D721Med (cell line): ENCODE data around the gene PER3.

ENCODE experiments used
- DNase-seq: peaks from one replicate; pipeline ENCODE4 v3.0.0; 2011; ENCODE audit warnings: low spot score; ENCODE audit not compliant: insufficient read length
- FAIRE-seq: peaks from 2 replicates; lab custom pipeline; 2011; peaks lifted over from hg19 to GRCh38; lab: Jason Lieb, UNC
- TF ChIP-seq, protein P1 (sequence below): IDR thresholded peaks from 2 replicates; pipeline ENCODE4 v1.5.1; 2012; ENCODE audit warnings: mild to moderate bottlenecking, control low read depth; ENCODE audit not compliant: insufficient read depth; ENCODE audit errors: missing control alignments

PER3 gene

DNA sequence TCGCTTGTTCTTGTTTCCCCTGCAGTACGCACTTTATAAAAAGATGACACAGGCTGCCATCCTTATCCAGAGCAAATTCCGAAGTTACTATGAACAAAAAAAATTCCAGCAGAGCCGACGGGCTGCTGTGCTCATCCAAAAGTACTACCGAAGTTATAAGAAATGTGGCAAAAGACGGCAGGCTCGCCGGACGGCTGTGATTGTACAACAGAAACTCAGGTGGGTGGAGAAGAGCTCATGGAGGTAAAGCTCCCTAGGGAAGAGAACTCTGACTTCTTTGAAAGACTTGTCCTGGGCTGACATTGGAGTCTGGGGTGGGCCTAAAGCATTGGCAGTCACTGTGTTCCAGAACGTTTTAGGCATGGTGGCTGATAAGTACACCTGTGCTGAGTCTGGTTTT is 32.9 kb upstream of the PER3 start:
- DNase-seq (no peak), FAIRE-seq (no peak)
- TF ChIP-seq, protein P1, sequence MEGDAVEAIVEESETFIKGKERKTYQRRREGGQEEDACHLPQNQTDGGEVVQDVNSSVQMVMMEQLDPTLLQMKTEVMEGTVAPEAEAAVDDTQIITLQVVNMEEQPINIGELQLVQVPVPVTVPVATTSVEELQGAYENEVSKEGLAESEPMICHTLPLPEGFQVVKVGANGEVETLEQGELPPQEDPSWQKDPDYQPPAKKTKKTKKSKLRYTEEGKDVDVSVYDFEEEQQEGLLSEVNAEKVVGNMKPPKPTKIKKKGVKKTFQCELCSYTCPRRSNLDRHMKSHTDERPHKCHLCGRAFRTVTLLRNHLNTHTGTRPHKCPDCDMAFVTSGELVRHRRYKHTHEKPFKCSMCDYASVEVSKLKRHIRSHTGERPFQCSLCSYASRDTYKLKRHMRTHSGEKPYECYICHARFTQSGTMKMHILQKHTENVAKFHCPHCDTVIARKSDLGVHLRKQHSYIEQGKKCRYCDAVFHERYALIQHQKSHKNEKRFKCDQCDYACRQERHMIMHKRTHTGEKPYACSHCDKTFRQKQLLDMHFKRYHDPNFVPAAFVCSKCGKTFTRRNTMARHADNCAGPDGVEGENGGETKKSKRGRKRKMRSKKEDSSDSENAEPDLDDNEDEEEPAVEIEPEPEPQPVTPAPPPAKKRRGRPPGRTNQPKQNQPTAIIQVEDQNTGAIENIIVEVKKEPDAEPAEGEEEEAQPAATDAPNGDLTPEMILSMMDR = no peak

DNA sequence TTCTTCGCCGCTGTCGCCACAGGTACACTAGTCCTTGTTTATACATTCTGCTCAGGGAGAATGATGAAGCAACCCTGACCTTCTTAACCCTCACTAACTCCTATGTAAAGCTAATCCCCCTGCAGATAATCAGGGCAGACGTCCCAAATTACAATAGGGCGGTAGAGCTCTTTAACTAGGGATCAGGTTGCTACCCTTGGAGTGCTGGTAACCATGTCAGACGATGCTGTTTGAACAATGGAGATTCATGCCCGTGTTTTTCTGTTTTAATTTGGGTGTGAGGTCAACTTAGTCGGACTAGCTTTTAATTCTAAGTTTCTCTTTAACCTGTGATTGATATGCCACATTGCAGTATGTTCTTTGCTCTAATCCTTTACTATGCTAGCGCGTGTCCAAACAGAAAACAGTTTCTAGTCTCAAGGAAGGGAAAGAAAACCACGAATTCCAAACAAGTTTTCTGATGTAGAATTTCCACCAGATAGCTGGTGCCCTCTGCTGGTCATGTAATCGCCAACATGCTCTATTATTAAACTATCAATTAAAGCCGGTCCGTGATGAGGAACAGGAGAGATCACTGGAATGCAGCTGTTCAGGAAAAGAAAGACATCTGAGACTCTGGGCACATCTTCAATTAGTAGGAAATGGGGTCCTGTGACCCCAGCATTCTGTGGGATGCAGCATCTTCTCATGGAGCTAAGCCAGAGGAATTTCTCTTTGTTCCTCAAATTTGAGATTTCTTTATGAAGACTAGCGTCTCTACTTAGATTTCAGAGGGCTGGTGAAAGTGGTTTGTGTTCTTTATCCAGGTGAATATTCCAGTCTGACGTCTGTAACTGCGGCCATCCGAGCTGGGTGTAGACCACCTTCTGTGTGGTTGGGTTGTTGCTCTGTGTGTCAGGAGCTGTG is 31.3 kb upstream of the PER3 start:
- FAIRE-seq (no peak), DNase-seq (no peak)
- TF ChIP-seq, protein P1 = peak; percentile 80

DNA sequence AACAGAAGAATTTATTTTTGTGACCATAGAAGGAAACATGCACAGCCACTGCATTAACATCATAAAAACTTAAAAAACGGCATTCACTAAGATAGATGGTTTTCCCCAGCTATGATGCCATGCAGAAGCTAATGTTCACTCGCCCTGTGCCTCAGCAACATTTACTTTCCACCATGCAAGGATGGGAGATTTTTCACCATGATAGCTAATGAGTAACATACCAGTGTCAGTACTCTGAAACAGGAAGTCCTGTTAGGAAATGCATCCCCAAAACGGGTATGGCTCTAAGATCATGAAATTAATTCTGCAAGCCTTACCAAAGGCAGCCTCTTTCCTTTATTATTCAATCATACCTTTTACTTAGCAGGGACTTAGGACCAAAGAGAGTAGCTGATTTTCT is 30.4 kb upstream of the PER3 start:
- no peak for DNase-seq
- TF ChIP-seq, protein P1 = no peak
- FAIRE-seq = no peak

DNA sequence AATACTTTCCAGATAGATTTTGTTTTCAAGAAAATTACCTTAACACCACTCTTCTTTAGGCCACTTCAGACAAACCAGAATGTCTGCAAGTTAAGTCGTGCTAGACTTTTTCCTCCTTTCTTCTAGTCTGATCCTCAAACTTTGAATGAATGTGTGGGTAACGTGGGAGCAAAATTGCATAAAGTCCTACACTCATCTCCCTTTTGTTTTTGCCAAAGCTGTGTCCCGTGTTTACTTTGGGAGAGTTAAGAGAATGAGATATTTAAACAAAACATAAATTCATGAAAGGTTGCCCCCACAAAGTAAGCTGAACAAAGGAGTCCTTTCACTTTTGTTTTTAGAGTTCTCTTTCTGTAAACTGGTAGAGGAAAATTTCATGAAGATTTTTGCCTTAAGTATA is 29.9 kb upstream of the PER3 start:
- TF ChIP-seq, protein P1 = no peak
- no peak for FAIRE-seq
- no peak for DNase-seq

DNA sequence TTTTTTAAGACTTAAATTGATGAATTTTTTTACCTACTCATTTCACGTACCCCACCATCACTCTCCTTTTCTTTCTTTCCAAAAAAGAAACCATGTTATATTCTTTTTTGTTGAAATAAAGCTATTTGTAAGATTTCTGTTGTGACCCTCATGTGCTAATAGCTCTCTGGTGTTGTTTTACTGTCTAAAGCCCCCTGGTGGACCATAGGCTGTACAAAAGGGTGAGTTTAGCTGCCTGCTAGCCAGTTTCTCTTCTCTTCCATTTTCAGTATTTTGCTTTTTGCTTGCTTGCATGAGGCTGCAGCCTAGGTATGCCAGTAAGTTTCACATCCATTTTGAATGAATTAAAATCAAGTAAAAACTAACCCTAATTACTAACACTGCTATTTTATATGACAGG is 28.6 kb upstream of the PER3 start:
- FAIRE-seq (no peak), DNase-seq (no peak)
- TF ChIP-seq, protein P1 = peak; percentile 23

DNA sequence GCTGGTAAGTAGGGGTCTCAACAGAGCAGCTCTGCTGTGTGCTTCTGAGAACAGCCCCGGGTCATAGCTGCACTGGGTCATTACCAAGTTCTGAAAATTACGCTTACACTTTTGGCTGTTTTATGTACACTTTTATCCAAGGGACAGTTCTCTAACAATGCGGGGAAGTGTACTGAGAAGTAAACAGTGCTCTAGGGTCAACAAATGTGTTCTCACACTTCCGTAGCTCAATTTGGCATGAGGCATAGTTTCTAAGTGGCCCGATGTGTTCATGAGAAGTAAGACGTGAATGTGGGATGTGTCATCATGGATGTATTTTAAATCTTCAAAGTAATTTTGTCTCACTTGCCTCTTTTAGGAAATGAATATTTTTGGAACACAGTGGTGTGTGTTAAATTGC is 23.8 kb upstream of the PER3 start:
- FAIRE-seq = no peak
- no peak for DNase-seq
- TF ChIP-seq, protein P1 = no peak

DNA sequence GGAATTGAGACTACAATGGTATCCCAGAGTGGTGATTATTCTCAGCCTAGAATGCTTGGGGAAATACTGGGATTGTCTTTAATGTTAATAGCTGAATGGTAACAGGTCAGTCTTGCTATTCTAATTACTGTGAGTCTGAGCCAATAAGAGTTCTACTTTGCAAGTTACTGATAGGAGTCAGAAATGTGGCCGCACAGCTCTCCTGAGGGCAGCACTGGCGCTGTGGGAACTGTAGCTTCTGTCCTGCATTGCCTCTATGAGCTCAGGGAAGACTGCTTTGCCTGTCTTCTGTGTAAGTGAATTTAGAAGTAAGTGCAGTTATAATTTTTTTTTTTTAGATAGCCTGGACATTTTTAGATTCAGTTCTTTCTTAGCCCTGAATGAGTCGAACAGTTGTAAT is 23.0 kb upstream of the PER3 start:
- no peak for FAIRE-seq
- TF ChIP-seq, protein P1 = no peak

More for the DNA sequence above, 23.0 kb upstream of the PER3 start:
- no peak for DNase-seq
